GM12865 (cell line): ENCODE results near the gene LGALS3.

Experiments
- DNase-seq: peaks from one replicate; pipeline ENCODE4 v3.0.0; 2010; ENCODE audit warnings: low read depth
- H3K4me3 ChIP-seq: 2 replicates; pipeline ENCODE4 v1.5.1; 2011; ENCODE audit warnings: mild to moderate bottlenecking, low read depth, low read length, control low read depth
- TF ChIP-seq, protein P1 (sequence below): IDR thresholded peaks from 2 replicates; pipeline ENCODE4 v1.5.1; 2011; ENCODE audit warnings: low read length, control low read depth, low read depth, inconsistent platforms; ENCODE audit not compliant: insufficient read depth; ENCODE audit errors: missing control alignments

LGALS3 gene

GRCh38 chr14:55114720-55115119 lies 14.3 kb upstream of the LGALS3 start:
- TF ChIP-seq, protein P1, sequence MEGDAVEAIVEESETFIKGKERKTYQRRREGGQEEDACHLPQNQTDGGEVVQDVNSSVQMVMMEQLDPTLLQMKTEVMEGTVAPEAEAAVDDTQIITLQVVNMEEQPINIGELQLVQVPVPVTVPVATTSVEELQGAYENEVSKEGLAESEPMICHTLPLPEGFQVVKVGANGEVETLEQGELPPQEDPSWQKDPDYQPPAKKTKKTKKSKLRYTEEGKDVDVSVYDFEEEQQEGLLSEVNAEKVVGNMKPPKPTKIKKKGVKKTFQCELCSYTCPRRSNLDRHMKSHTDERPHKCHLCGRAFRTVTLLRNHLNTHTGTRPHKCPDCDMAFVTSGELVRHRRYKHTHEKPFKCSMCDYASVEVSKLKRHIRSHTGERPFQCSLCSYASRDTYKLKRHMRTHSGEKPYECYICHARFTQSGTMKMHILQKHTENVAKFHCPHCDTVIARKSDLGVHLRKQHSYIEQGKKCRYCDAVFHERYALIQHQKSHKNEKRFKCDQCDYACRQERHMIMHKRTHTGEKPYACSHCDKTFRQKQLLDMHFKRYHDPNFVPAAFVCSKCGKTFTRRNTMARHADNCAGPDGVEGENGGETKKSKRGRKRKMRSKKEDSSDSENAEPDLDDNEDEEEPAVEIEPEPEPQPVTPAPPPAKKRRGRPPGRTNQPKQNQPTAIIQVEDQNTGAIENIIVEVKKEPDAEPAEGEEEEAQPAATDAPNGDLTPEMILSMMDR: no peak
- DNase-seq: no peak
- H3K4me3 ChIP-seq: no peak overlapping the region

GRCh38 chr14:55115460-55115859 lies 13.6 kb upstream of the LGALS3 start:
- no peak overlapping the region for H3K4me3 ChIP-seq
- TF ChIP-seq, protein P1: no peak
- no peak for DNase-seq

DNA sequence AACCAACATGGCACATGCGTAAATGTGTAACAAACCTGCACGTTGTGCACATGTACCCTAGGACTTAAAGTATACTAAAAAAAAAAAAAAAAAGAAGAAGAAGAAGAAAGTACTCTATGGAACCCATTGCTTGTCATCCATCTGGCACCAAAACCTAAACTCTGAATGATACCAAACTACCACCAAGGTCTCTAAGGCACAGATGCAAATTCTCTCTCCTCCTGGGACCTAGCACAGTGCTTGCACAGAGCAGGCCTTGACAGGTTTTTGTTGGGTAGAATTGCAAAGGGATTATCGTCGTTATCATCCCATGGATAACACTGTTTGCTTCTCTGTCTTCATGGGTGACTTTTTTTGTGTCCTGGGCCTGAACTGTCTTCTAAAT lies 13.2 kb upstream of the LGALS3 start:
- TF ChIP-seq, protein P1: no peak
- DNase-seq: no peak

DNA sequence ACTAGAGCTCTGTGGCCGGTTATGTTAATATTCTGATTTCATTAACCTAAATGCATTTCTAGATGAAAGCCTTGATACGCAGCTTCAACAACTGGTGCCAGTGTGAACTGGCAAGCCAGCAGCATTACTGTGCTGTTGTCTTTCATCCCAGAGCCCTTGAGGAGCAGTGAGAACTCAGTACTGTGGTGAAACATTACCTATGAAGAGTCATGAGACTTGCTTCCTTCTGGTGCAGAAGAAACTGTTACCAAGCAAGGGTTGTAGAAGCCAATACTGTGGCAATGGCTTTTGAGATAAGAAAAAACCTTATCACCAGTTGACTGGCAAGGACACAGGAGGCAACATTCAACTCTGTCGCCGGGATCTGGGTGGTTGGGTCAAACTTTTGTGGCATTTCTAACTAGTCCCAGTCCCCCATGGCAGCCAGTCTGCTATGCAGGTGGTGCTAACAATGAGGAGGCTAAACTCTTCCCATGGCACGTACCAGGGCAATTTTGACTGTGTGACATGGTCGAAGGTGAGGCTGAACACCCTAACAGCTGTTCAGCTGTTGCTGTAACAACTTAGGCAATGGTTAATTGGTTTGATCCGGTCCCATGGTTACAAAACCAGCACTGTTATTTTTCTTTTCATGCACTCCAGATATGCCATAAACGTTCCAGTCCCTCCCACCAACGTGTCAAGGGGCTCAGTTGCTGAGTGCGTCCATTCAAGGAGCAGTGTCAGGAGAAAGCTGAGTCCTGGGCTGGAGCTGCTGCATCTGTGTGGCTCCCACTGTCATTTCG lies 12.6 kb upstream of the LGALS3 start:
- TF ChIP-seq, protein P1: no peak
- H3K4me3 ChIP-seq: no peak overlapping the region
- DNase-seq: no peak

More for the DNA sequence above, 13.2 kb upstream of the LGALS3 start:
- no peak overlapping the region for H3K4me3 ChIP-seq

- TF ChIP-seq, protein P1: no peak
- no peak overlapping the region for H3K4me3 ChIP-seq
- no peak for DNase-seq
Observed at GRCh38 chr14:55117803-55118441, 11.1 kb upstream of the LGALS3 start.

GRCh38 chr14:55118761-55119160 lies 10.3 kb upstream of the LGALS3 start:
- DNase-seq: no peak
- TF ChIP-seq, protein P1: no peak
- no peak overlapping the region for H3K4me3 ChIP-seq
